B cell (primary cell): ENCODE results near the gene ITGA7. TPM values are rescaled to one million over a fixed set of nuclear protein-coding genes. Genes with fewer than 3 reads are reported as not detected.

Source experiments
- ATAC-seq: fragments of 200-7000 bp; cut with Tn5 transposase; one replicate; pipeline ENCODE4 v1.10.0; 2021; ENCODE audit warnings: low read depth, mild to moderate bottlenecking, moderate number of reproducible peaks, moderate library complexity
- CTCF ChIA-PET: fragments of 350-600 bp; sonication (Branson Sonifier 250); formaldehyde crosslinking; loops from one replicate; lab custom pipeline; 2021; ENCODE audit warnings: antibody characterized with exemption, inconsistent platforms; lab: Charles Lee
- POLR2A ChIA-PET: fragments of 350-600 bp; sonication (Branson Sonifier 250); formaldehyde crosslinking; loops from one replicate; lab custom pipeline; 2021; ENCODE audit warnings: antibody characterized with exemption; lab: Charles Lee
- DNase-seq: peaks from one replicate; pipeline ENCODE4 v3.0.0; 2013
- H2AFZ ChIP-seq: 2 replicates; pipeline ENCODE4 v1.6.1; 2012; ENCODE audit warnings: mild to moderate bottlenecking, low read depth, low read length; ENCODE audit not compliant: insufficient read depth, poor library complexity, severe bottlenecking
- H3K27ac ChIP-seq, 2 donors: 1 replicate in 1 of 2; 2 replicates in 1 of 2; pipeline ENCODE4 v1.5.1; 2012 to 2013; ENCODE audit warnings: low read length in 2 of 2, mild to moderate bottlenecking in 2 of 2, moderate library complexity in 1 of 2
- H3K27me3 ChIP-seq, 4 experiments: fragments of 200-600 bp in 1 of 4; sonication (generic) in 1 of 4; replicated peaks in 1 of 4; 1 replicate in 2 of 4; 2 replicates in 2 of 4; pipeline versions ENCODE4 v1.6.1 to v1.7.0; 2013 to 2016; ENCODE audit warnings: low read length in 3 of 4, mild to moderate bottlenecking in 2 of 4, mixed read lengths in 1 of 4, moderate library complexity in 1 of 4; ENCODE audit not compliant: insufficient read depth in 4 of 4, control insufficient read depth in 3 of 4; ENCODE audit errors: control extremely low read depth in 1 of 4
- H3K36me3 ChIP-seq, 2 experiments: replicated peaks in 1 of 2; 1 replicate in 1 of 2; 2 replicates in 1 of 2; pipeline versions ENCODE4 v1.6.1 to v1.7.1; 2013; ENCODE audit warnings: low read length in 1 of 2; ENCODE audit not compliant: insufficient read depth in 2 of 2, control insufficient read depth in 1 of 2; ENCODE audit errors: control extremely low read depth in 1 of 2, extremely low read depth in 1 of 2
- H3K4me1 ChIP-seq, 2 donors: fragments of 200-600 bp in 1 of 2; sonication (generic) in 1 of 2; 1 replicate in 1 of 2; 2 replicates in 1 of 2; pipeline versions ENCODE4 v1.5.1 to v1.6.1; 2013 to 2017; ENCODE audit warnings: low read length in 2 of 2; ENCODE audit not compliant: control insufficient read depth in 2 of 2, insufficient read depth in 2 of 2
- H3K4me2 ChIP-seq: replicated peaks from 2 replicates; pipeline ENCODE3; 2012; ENCODE audit warnings: mild to moderate bottlenecking, low read depth, low read length; ENCODE audit not compliant: poor library complexity, severe bottlenecking
- H3K4me3 ChIP-seq, 5 experiments: fragments of 200-600 bp in 1 of 5; sonication (generic) in 1 of 5; 1 replicate in 3 of 5; 2 replicates in 2 of 5; pipeline versions ENCODE4 v1.5.1 to v1.7.0; 2011 to 2016; ENCODE audit warnings: low read length in 4 of 5, mild to moderate bottlenecking in 4 of 5, low read depth in 2 of 5, control low read depth in 1 of 5, moderate library complexity in 1 of 5; ENCODE audit not compliant: insufficient read depth in 1 of 5; ENCODE audit errors: control extremely low read depth in 1 of 5, extremely low read depth in 1 of 5
- H3K79me2 ChIP-seq: fragments of 200-600 bp; sonication (generic); one replicate; pipeline ENCODE4 v1.6.0; 2016; ENCODE audit warnings: low read length; ENCODE audit not compliant: control insufficient read depth, insufficient read depth
- H3K9ac ChIP-seq: fragments of 200-600 bp; sonication (generic); 2 replicates; pipeline ENCODE4 v1.6.1; 2017; ENCODE audit warnings: mild to moderate bottlenecking, low read length, moderate library complexity
- H3K9me3 ChIP-seq, 3 donors: one replicate each; pipeline versions ENCODE4 v1.6.1 to v1.7.1; 2013; ENCODE audit warnings: low read length in 2 of 3; ENCODE audit not compliant: control insufficient read depth in 2 of 3, insufficient read depth in 1 of 3; ENCODE audit errors: control extremely low read depth in 1 of 3
- H4K20me1 ChIP-seq: 2 replicates; pipeline ENCODE4 v1.6.0; 2012; ENCODE audit warnings: mild to moderate bottlenecking, low read length; ENCODE audit not compliant: insufficient read depth, control insufficient read depth, poor library complexity, severe bottlenecking
- H3K27ac Mint-ChIP-seq: one replicate; pipeline ENCODE4 v1.8.0; 2021; ENCODE audit warnings: mixed read lengths
- H3K27me3 Mint-ChIP-seq: one replicate; pipeline ENCODE4 v1.8.0; 2021; ENCODE audit warnings: mixed read lengths
- H3K4me1 Mint-ChIP-seq: one replicate; pipeline ENCODE4 v1.8.0; 2021; ENCODE audit warnings: mixed read lengths
- H3K4me3 Mint-ChIP-seq: one replicate; pipeline ENCODE4 v1.8.0; 2021; ENCODE audit warnings: mixed read lengths
- H3K9me3 Mint-ChIP-seq: one replicate; pipeline ENCODE4 v1.8.0; 2022; ENCODE audit warnings: mixed read lengths; ENCODE audit not compliant: insufficient read depth
- EZH2 ChIP-seq: IDR thresholded peaks from 2 replicates; pipeline ENCODE4 v1.6.1; 2012; ENCODE audit warnings: borderline replicate concordance, low read depth, mild to moderate bottlenecking, moderate library complexity, low read length; ENCODE audit not compliant: insufficient read depth, poor library complexity, severe bottlenecking
- WGBS: methylation state at CpG from one replicate; pipeline ENCODE4 v1.1.5; 2013; ENCODE audit warnings: missing lambda C conversion rate; ENCODE audit not compliant: insufficient coverage; 5-methylcytosine and 5-hydroxymethylcytosine counted together
- intact Hi-C: fragments of 100-400 bp; cut with micrococcal nuclease; formaldehyde crosslinking; loops from one replicate; pipeline ENCODE4 v1.10.0; 2022
- polyA plus RNA-seq: library from polyadenylated mRNA; depleted of rRNA; stranded (reverse); fragments of >200 nt; gene quantifications from 2 replicates; pipeline ENCODE4 v1.2.3, GENCODE V29; 2012
- total RNA-seq, 2 donors: library from RNA; stranded (reverse); fragments of 120-200 nt in 1 of 2; gene quantifications; 1 replicate in 1 of 2; 2 replicates in 1 of 2; pipeline versions ENCODE4 v1.2.3 to v1.2.4, GENCODE V29; 2013 to 2022
- TF ChIP-seq, protein P1 (sequence below): fragments of 200-600 bp; IDR thresholded peaks from one replicate; pipeline ENCODE4 v1.8.0; 2022; ENCODE audit warnings: antibody characterized with exemption, mild to moderate bottlenecking

The ITGA7 gene
- total and polyA plus RNA-seq, 2 donors (not counting 1 experiment from before 2014, with no cell fraction given): 2.4 to 3.3 TPM

DNA sequence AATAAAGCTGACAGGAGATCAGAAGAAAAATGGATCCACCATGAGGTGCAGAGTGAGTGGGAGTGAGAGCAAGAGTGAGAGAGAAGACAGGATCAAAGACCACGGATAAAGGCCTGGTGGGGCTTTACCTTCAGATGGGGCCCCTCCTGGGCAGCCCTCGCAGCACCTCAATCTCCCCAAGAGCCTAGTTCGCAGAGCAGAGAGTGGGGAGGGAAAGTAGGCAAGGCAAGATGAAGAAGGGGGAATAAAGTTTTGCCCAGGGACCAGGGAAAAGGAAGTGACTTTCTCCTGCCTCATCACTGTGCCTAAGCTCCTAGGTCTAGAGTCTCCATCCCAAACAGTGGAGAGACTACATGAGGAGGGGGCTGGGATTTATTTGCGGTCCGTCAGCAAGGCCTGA is 60.7 kb downstream of the ITGA7 start:
- peaks cover 23 to 29% of the 10 kb centered on the region in 2 donors for H3K4me1 ChIP-seq
- intact Hi-C loops: loop anchor here (10.0 kb wide), 1 partner anchor 278 kb away; the partner anchor contains the start of gene PYM1
- H3K27me3 ChIP-seq: no peaks in the 10 kb centered on the region
- peak overlapping the region; percentile 2 for H3K4me3 Mint-ChIP-seq
- H3K9ac ChIP-seq: no peak overlapping the region
- peak overlapping the region; percentile 60 to 66 for H3K27ac ChIP-seq
- H3K4me1 Mint-ChIP-seq: peaks cover 35% of the 10 kb centered on the region
- peak overlapping the region; percentile 81 for H3K4me2 ChIP-seq
- DNase-seq (no peak), ATAC-seq (no peak)
- ChIA-PET CTCF (interaction anchor here (0.9 to 4.8 kb wide), 14 partner anchors 9 to 458 kb away, joined by 4 to 113 read pairs (median 5); partner anchors contain the start of genes BLOC1S1, CD63 and RDH5), POLR2A (interaction anchor here (0.6 kb wide), 1 partner anchor 360 kb away, joined by 3 read pairs; no protein-coding TSS in a partner anchor)
- no peaks in the 10 kb centered on the region for H3K79me2 ChIP-seq
- H3K27ac Mint-ChIP-seq: peak overlapping the region; percentile 86
- no peaks in the 10 kb centered on the region for H3K36me3 ChIP-seq
- peaks cover 0 to 33% (median 14%) of the 10 kb centered on the region in 3 donors for H3K9me3 ChIP-seq
- H3K4me3 ChIP-seq: no peak overlapping the region
- H3K9me3 Mint-ChIP-seq: peaks cover 8% of the 10 kb centered on the region
- no peaks in the 10 kb centered on the region for H4K20me1 ChIP-seq
- WGBS: 100% methylated on average over 1 of the region's 5 CpGs
- TF ChIP-seq EZH2: no peak
- TF ChIP-seq, protein P1, sequence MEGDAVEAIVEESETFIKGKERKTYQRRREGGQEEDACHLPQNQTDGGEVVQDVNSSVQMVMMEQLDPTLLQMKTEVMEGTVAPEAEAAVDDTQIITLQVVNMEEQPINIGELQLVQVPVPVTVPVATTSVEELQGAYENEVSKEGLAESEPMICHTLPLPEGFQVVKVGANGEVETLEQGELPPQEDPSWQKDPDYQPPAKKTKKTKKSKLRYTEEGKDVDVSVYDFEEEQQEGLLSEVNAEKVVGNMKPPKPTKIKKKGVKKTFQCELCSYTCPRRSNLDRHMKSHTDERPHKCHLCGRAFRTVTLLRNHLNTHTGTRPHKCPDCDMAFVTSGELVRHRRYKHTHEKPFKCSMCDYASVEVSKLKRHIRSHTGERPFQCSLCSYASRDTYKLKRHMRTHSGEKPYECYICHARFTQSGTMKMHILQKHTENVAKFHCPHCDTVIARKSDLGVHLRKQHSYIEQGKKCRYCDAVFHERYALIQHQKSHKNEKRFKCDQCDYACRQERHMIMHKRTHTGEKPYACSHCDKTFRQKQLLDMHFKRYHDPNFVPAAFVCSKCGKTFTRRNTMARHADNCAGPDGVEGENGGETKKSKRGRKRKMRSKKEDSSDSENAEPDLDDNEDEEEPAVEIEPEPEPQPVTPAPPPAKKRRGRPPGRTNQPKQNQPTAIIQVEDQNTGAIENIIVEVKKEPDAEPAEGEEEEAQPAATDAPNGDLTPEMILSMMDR: no peak
- H2AFZ ChIP-seq: peak overlapping the region; percentile 77
- H3K27me3 Mint-ChIP-seq: no peaks in the 10 kb centered on the region

DNA sequence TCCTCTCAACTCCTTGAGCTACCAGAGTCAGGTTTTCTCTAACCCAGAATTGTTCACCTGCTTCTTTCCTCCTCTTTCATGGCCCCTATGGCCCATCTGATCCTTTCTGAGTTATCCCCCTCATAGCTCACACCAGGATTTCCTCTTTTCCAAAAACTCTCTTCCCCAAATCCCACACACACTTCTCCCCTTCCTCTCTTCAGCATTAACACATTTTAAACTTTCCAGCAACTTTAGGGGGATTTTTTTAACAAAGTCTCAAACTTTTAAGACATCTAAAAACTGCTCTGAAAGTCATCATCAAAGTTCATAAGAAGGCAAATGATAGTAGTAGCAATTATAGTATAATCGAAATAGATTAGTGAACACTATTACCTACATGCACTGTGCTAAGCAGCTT is 63.1 kb downstream of the ITGA7 start:
- Histone ChIP-seq H3K9ac (no peak overlapping the region), H3K79me2 (no peaks in the 10 kb centered on the region), H3K27me3 (no peaks in the 10 kb centered on the region), H3K4me2 (no peak overlapping the region), H3K4me3 (no peak overlapping the region), H3K4me1 (peaks cover 33 to 39% of the 10 kb centered on the region in 2 donors), H3K36me3 (no peaks in the 10 kb centered on the region), H3K27ac (no peak overlapping the region), H3K9me3 (peaks cover 0 to 18% (median 0%) of the 10 kb centered on the region in 3 donors), H2AFZ (no peak overlapping the region), H4K20me1 (no peaks in the 10 kb centered on the region)
- Mint-ChIP-seq H3K27me3 (no peaks in the 10 kb centered on the region), H3K27ac (no peak overlapping the region), H3K9me3 (peaks cover 2% of the 10 kb centered on the region), H3K4me3 (no peak overlapping the region), H3K4me1 (peaks cover 36% of the 10 kb centered on the region)
- DNase-seq (no peak), ATAC-seq (no peak)
- POLR2A ChIA-PET: no interaction called here
- CTCF ChIA-PET: interaction anchor here (1.0 to 4.8 kb wide), 6 partner anchors 9 to 456 kb away, joined by 3 to 113 read pairs (median 5); no protein-coding TSS in a partner anchor
- intact Hi-C loops: loop anchor here (10.0 kb wide), 1 partner anchor 280 kb away; the partner anchor contains the start of gene PYM1
- WGBS: no CpG with 5 or more reads among the region's 1 CpG
- TF ChIP-seq, protein P1: no peak
- TF ChIP-seq EZH2: no peak
